CD4-positive, alpha-beta T cell (primary cell): ENCODE measurements around the gene RBMS3. TPM values are rescaled to one million over a fixed set of nuclear protein-coding genes. Genes with fewer than 3 reads are reported as not detected.
"Not testable (repeated sequence)": the region's sequence is repeated elsewhere in the genome, so short reads cannot be mapped to it uniquely, and the experiment has no call there.

ENCODE experiments used
- ATAC-seq: fragments of 200-7000 bp; cut with Tn5 transposase; one replicate; pipeline ENCODE4 v1.10.0; 2022; ENCODE audit warnings: mild to moderate bottlenecking; ENCODE audit not compliant: poor library complexity
- CTCF ChIA-PET: fragments of 350-600 bp; sonication (Branson Sonifier 250); formaldehyde crosslinking; loops from one replicate; lab custom pipeline; 2021; ENCODE audit warnings: antibody characterized with exemption, inconsistent platforms; lab: Charles Lee
- POLR2A ChIA-PET: fragments of 350-600 bp; sonication (Branson Sonifier 250); formaldehyde crosslinking; loops from one replicate; lab custom pipeline; 2021; ENCODE audit warnings: antibody characterized with exemption, inconsistent platforms; lab: Charles Lee
- DNase-seq, 14 experiments: peaks; one replicate each; pipeline ENCODE4 v3.0.0-alpha.2; 2013 to 2020; ENCODE audit warnings: mixed read lengths in 2 of 14
- H3K27ac ChIP-seq, 2 donors: one replicate each; pipeline versions ENCODE4 v1.5.1 to v1.7.0; 2013; ENCODE audit warnings: low read length in 2 of 2, low read depth in 1 of 2, mild to moderate bottlenecking in 1 of 2
- H3K27me3 ChIP-seq, 2 experiments: 1 replicate in 1 of 2; 2 replicates in 1 of 2; pipeline versions ENCODE4 v1.6.1 to v1.7.0; 2013; ENCODE audit warnings: low read length in 2 of 2, control low read depth in 1 of 2, mild to moderate bottlenecking in 1 of 2, moderate library complexity in 1 of 2; ENCODE audit not compliant: insufficient read depth in 2 of 2, control insufficient read depth in 1 of 2
- H3K36me3 ChIP-seq: one replicate; pipeline ENCODE4 v1.6.1; 2013; ENCODE audit warnings: low read length, control low read depth; ENCODE audit not compliant: insufficient read depth
- H3K4me1 ChIP-seq: one replicate; pipeline ENCODE4 v1.6.1; 2013; ENCODE audit warnings: low read length, control low read depth; ENCODE audit not compliant: insufficient read depth
- H3K4me3 ChIP-seq: one replicate; pipeline ENCODE4 v1.5.1; 2013; ENCODE audit warnings: mild to moderate bottlenecking, low read length, moderate library complexity
- H3K9me3 ChIP-seq, 2 experiments: 1 replicate in 1 of 2; 2 replicates in 1 of 2; pipeline versions ENCODE4 v1.6.1 to v1.7.0; 2013; ENCODE audit warnings: low read length in 2 of 2, mild to moderate bottlenecking in 2 of 2, control low read depth in 1 of 2, moderate library complexity in 1 of 2; ENCODE audit not compliant: control insufficient read depth in 1 of 2, insufficient read depth in 1 of 2
- H3K27ac Mint-ChIP-seq: one replicate; pipeline ENCODE4 v1.8.0; 2020; ENCODE audit warnings: mixed read lengths
- H3K27me3 Mint-ChIP-seq: one replicate; pipeline ENCODE4 v1.8.0; 2021; ENCODE audit warnings: mixed read lengths
- H3K36me3 Mint-ChIP-seq: one replicate; pipeline ENCODE4 v1.8.0; 2021; ENCODE audit warnings: low read depth, mixed read lengths
- H3K4me1 Mint-ChIP-seq: one replicate; pipeline ENCODE4 v1.8.0; 2021; ENCODE audit warnings: low read depth, mixed read lengths
- H3K4me3 Mint-ChIP-seq: one replicate; pipeline ENCODE4 v1.8.0; 2020; ENCODE audit warnings: mild to moderate bottlenecking, mixed read lengths
- H3K9me3 Mint-ChIP-seq: one replicate; pipeline ENCODE4 v1.8.0; 2020; ENCODE audit warnings: mixed read lengths
- CTCF ChIP-seq: fragments of 200-600 bp; IDR thresholded peaks from one replicate; pipeline ENCODE4 v1.8.0; 2022; ENCODE audit warnings: antibody characterized with exemption, mild to moderate bottlenecking
- intact Hi-C, 2 experiments: fragments of 100-400 bp; cut with DNase I in 1 of 2; cut with micrococcal nuclease in 1 of 2; formaldehyde crosslinking; loops; one replicate each; pipeline versions ENCODE4 v1.15.1 to v1.9.0; 2023 to 2025; cut with DNase I, micrococcal nuclease
- total RNA-seq, 174 experiments: library from RNA in 2 of 174; stranded (reverse) in 2 of 174; gene quantifications; one replicate each; pipeline ENCODE4 v1.2.3 and lab custom pipeline; 2021 to 2026

Gene RBMS3
- total RNA-seq, 2 experiments from 2014 or later = 1.6 to 1.7 TPM

- ChIA-PET CTCF (no interaction called here), POLR2A (no interaction called here)
- no peak overlapping the region for H3K4me3 ChIP-seq
- Mint-ChIP-seq H3K9me3 (no peaks in the 10 kb centered on the region), H3K27ac (no peak overlapping the region), H3K4me1 (no peaks in the 10 kb centered on the region), H3K27me3 (peaks cover 5% of the 10 kb centered on the region), H3K36me3 (no peaks in the 10 kb centered on the region), H3K4me3 (no peak overlapping the region)
- no peak for TF ChIP-seq CTCF
- intact Hi-C loops = no loop called here
- no peaks in the 10 kb centered on the region for H3K36me3 ChIP-seq
- DNase-seq (no peak), ATAC-seq (no peak)
- no peak overlapping the region for H3K27ac ChIP-seq
- no peaks in the 10 kb centered on the region for H3K4me1 ChIP-seq
- no peaks in the 10 kb centered on the region for H3K27me3 ChIP-seq
- H3K9me3 ChIP-seq = no peaks in the 10 kb centered on the region
These were observed 521.2 kb downstream of the RBMS3 start for GRCh38 chr3:29802057-29802456.

- H3K36me3 ChIP-seq = no peaks in the 10 kb centered on the region
- peaks cover 5% of the 10 kb centered on the region for H3K27me3 Mint-ChIP-seq
- POLR2A ChIA-PET = no interaction called here
- no peaks in the 10 kb centered on the region for H3K4me1 Mint-ChIP-seq
- H3K9me3 ChIP-seq = no peaks in the 10 kb centered on the region
- H3K27ac Mint-ChIP-seq = no peak overlapping the region
- CTCF ChIA-PET = no interaction called here
- H3K4me1 ChIP-seq = no peaks in the 10 kb centered on the region
- H3K4me3 ChIP-seq = no peak overlapping the region
- no peaks in the 10 kb centered on the region for H3K9me3 Mint-ChIP-seq
- H3K4me3 Mint-ChIP-seq = no peak overlapping the region
- TF ChIP-seq CTCF = no peak
- H3K36me3 Mint-ChIP-seq = no peaks in the 10 kb centered on the region
- ATAC-seq = no peak
- H3K27ac ChIP-seq = no peak overlapping the region
- no peaks in the 10 kb centered on the region for H3K27me3 ChIP-seq
- DNase-seq = no peak
- intact Hi-C loops = no loop called here
These were observed 523.2 kb downstream of the RBMS3 start for GRCh38 chr3:29804044-29804443.

- H3K27me3 ChIP-seq = no peaks in the 10 kb centered on the region
- H3K36me3 Mint-ChIP-seq = no peaks in the 10 kb centered on the region
- H3K9me3 Mint-ChIP-seq = no peaks in the 10 kb centered on the region
- no peak overlapping the region for H3K27ac Mint-ChIP-seq
- intact Hi-C loops = no loop called here
- CTCF ChIA-PET = interaction anchor here (1.3 kb wide), 1 partner anchor 17 kb away, joined by 3 read pairs; no protein-coding TSS in a partner anchor
- no peaks in the 10 kb centered on the region for H3K4me1 ChIP-seq
- H3K9me3 ChIP-seq = no peaks in the 10 kb centered on the region
- no peak for TF ChIP-seq CTCF
- no peak for DNase-seq
- H3K4me3 ChIP-seq = no peak overlapping the region
- no peaks in the 10 kb centered on the region for H3K36me3 ChIP-seq
- H3K27me3 Mint-ChIP-seq = peaks cover 5% of the 10 kb centered on the region
- H3K27ac ChIP-seq = no peak overlapping the region
- no peaks in the 10 kb centered on the region for H3K4me1 Mint-ChIP-seq
- POLR2A ChIA-PET = no interaction called here
- no peak for ATAC-seq
- H3K4me3 Mint-ChIP-seq = no peak overlapping the region
These were observed 524.9 kb downstream of the RBMS3 start for GRCh38 chr3:29805757-29806156.

DNA sequence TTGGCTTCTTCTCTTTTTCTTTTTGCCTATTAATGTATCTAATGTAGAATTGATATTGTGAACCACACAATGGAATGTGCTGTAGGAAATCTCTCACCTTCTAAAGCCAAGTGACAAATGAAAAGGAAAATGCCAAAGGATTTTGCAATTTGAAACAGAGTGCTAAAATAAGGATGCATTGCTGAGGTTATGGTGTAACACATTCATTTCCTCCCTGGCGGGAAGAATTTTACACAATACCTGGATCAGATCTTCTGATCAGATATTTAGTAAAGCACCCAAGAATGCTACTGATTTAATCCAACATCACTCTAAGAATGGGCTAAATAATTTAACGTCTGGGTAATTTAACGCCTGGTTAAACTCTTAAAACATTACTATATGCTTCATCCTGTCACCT is 527.5 kb downstream of the RBMS3 start:
- H3K4me3 ChIP-seq, H3K4me1 Mint-ChIP-seq, POLR2A ChIA-PET, H3K36me3 ChIP-seq, CTCF ChIA-PET, H3K27me3 Mint-ChIP-seq, H3K4me3 Mint-ChIP-seq, DNase-seq, H3K4me1 ChIP-seq, intact Hi-C loops, H3K27ac Mint-ChIP-seq, H3K27me3 ChIP-seq, H3K36me3 Mint-ChIP-seq, H3K9me3 ChIP-seq, H3K9me3 Mint-ChIP-seq, ATAC-seq, H3K27ac ChIP-seq: not testable (repeated sequence)
